Measurements from ENCODE around the gene DIP2C.

DNA sequence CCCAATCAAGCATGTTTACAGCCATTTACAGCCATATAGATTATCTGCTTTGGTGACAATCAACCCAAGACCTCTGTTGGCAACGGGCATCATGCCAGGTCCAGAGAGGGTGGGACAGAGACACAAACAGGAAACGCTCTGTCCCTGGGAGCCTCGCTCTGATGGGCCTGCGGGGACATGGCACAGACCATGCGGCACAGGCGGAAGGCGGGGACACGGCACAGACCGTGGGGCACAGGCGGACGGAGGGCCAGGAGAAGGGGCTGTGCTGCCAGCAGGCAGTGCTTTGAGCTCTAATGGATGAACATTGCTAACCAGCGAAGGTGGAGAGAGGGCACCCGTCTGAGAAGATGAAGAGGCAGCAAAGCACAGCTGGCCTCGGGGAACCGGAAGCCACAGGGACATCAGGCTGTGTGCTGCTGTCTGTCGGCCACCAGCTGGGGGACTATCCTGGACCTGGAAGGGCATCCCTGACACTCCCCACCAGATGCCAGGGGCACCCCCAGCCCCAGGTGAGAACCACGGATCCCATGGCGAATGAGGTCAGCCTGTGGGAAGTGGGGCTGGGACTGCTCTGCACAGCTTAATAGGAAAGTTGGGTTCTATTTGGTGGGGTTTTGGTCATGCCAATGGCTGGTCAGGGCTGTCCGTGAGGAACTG lies 61.0 kb downstream of the DIP2C start:
- TF ChIP-seq, protein P1, sequence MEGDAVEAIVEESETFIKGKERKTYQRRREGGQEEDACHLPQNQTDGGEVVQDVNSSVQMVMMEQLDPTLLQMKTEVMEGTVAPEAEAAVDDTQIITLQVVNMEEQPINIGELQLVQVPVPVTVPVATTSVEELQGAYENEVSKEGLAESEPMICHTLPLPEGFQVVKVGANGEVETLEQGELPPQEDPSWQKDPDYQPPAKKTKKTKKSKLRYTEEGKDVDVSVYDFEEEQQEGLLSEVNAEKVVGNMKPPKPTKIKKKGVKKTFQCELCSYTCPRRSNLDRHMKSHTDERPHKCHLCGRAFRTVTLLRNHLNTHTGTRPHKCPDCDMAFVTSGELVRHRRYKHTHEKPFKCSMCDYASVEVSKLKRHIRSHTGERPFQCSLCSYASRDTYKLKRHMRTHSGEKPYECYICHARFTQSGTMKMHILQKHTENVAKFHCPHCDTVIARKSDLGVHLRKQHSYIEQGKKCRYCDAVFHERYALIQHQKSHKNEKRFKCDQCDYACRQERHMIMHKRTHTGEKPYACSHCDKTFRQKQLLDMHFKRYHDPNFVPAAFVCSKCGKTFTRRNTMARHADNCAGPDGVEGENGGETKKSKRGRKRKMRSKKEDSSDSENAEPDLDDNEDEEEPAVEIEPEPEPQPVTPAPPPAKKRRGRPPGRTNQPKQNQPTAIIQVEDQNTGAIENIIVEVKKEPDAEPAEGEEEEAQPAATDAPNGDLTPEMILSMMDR (IDR thresholded peaks at IDR 0.05), result no peak
- no peak for TF ChIP-seq POLR2A (IDR thresholded peaks at IDR 0.05)
